ENCODE measurements around the gene PPP1R37.
A peak's percentile ranks its signal among the peaks of the same experiment; 100 is the strongest.
"Not testable (repeated sequence)": the region's sequence is repeated elsewhere in the genome, so short reads cannot be mapped to it uniquely, and the experiment has no call there.

The PPP1R37 gene

GRCh38 chr19:45095496-45096413 is 2.8 kb downstream of the PPP1R37 start:
- DNase-seq, result no peak

DNA sequence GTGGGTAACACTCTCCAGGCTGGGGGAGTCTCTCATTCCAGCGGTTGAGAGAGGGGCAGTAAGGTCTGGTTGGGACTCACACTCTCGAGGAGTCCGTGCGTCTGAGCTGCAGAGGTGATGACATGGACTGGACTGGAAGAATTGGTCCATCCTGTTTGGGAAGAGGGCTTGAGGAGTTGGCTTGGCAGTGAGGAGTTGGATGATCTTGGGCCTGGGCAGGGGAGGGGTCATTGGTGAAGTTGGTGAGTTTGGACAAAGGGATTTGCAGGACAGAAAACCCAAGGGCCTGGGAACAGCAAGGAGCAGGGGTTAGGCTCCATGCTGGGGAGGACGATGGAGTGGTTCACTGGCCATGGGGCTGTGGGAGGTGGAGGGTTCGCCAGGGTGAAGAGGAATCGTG is 3.7 kb downstream of the PPP1R37 start:
- DNase-seq, result no peak

DNA sequence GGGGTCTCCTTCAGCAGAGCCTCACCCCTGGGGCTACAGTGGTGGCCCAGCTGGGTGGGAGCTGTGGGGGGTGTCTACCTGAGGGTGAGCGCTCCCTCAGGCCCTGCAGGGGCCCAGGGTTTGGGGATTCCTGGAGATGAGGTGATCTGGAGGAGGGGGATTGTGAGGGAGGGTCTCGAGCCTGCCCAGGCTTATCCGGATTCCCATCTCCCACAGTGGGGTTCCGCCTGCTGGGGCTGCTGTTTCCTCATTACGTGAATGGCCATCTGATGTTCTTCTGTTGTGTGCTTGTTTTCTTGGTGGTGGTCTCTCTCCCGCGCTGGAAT is 4.4 kb downstream of the PPP1R37 start:
- DNase-seq, result no peak

DNA sequence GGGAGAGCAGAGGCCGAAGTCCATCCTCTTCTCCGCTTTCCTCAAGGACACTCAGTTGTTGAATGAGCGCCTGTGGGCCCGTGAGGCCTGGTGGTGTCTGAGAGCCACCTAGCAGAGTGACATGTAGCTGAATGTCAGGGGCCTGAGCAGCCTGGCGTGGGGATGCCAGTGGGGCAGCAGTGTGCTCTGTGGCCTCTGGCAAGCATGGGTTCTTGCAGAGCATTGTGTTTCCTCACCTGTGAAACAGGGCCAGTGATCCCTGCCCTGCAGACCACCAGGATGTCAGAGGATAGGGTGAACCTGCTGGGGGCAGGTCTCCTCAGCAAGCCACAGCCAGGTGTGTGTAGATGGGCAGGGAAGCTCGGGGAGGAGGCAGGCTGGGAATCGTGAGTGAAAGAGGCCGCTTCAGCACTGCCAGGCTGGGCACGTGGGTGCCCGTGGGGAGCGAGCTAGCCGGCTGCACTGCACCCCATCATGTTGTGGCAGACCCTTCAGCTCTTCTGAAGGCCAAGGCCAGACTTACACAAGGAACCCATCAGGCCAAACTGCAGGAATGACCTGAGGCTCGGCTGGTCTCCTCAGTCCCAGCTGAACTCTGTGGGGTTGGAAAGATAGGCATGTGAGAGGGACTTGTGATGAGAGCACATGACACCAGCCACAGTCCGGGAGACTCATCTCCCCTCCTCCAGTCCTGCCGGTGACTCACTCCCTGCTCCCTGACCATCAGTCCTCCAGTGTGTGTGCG is 5.0 kb downstream of the PPP1R37 start:
- DNase-seq, result no peak

GRCh38 chr19:45098521-45099466 is 5.8 kb downstream of the PPP1R37 start:
- DNase-seq, result peak; percentile 46

- no peak for DNase-seq
Measured at GRCh38 chr19:45099467-45100191, 6.7 kb downstream of the PPP1R37 start.

- DNase-seq, result no peak
Measured at GRCh38 chr19:45100201-45100600, 7.2 kb downstream of the PPP1R37 start.

- no peak for DNase-seq
Measured at GRCh38 chr19:45100846-45101252, 7.9 kb downstream of the PPP1R37 start.

DNA sequence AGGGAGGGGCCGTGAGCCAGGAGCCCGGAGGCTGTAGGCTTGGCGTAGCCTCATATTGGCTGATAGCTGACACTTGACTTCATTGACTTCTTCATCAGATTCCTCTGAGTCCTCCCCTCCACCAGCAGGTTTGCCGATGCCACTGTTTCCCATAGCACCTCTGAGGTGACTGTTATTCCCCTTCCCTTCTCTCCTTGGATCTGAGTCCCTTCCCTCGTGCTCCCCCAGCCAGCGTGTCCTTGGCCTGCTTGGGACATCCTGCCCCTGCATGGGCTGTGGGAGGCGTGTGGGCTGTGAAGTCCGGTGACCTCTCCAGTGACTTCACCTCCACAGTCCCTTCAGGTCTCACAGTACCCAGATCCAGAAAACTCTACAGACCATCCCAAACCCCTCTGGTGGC is 8.8 kb downstream of the PPP1R37 start:
- DNase-seq, result no peak

GRCh38 chr19:45102481-45102880 is 9.5 kb downstream of the PPP1R37 start:
- DNase-seq, result no peak

GRCh38 chr19:45103156-45103507 is 10.2 kb downstream of the PPP1R37 start:
- peak; percentile 76 for DNase-seq

DNA sequence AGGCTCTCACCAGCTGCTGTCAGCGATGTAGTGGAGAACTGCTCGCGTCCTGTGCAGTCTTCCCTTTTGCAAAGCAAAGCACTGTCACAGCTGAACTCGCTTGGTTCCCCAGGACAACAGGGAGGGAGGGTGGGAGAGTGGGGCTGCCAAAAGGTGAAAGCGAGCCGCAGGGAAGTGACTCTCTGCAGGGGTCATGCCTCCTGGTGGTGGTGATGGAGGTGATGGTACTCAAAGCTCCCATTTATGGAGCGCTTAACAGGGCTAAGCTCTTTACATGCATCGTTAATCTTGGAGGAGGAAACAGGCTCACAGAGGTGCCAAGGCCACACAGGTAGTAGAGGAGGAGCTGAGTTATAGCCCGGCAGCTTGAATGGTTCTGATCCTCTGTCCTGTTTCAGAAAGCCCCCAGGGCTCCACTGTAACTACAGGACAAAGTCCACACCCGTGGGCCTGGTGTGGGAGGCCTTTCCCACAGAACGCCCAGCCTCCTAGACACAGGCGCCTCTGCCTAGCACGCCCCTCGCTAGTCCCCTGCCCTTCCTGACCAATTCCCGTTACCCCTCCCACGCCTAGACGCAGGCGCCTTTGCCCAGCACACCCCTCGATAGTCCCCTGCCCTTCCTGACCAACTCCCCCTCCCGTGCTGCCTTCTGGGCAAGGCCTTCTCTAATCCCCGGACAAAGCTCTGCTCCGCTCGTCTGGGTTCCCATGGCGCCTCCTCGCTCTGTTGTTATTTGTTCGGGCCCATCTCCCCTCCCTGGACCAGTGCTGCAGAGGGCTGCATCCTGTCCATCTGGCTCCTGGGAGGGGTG is 10.7 kb downstream of the PPP1R37 start:
- no peak for DNase-seq

DNA sequence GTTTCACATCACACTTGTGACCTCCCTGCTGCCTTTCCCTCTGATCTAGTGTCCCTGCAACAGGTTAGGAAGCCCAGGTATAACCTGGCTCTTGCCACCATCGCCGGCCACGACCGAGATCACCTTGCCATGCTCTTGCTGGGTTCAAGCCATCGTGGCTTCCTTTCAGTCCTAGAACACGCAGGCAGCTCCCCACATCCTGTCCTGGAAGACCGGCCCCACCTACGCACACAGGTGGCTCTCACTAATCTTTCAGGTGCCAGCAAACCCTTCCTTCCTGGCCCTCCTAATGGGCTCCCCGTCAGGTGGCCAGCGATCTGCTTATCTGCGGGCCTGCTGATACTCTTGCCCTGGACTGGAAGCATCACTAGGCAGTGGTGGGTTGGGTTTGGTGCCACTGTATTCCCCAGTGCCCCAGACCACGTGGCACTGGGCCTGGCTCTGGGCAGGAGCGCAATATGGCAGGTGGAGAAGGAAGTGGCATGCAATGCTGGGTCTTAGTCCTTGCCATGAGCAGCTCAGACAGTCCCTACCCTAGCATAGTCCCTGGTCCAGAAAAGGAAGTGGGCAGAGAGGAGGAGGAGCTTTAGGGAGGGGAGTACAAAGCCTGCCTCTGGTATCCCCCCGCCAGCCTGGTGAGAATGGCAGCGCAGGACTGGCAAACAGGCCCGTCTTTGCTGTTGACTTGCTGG is 11.8 kb downstream of the PPP1R37 start:
- no peak for DNase-seq

- DNase-seq, result not testable (repeated sequence)
Measured at GRCh38 chr19:45106363-45106762, 13.4 kb downstream of the PPP1R37 start.

DNA sequence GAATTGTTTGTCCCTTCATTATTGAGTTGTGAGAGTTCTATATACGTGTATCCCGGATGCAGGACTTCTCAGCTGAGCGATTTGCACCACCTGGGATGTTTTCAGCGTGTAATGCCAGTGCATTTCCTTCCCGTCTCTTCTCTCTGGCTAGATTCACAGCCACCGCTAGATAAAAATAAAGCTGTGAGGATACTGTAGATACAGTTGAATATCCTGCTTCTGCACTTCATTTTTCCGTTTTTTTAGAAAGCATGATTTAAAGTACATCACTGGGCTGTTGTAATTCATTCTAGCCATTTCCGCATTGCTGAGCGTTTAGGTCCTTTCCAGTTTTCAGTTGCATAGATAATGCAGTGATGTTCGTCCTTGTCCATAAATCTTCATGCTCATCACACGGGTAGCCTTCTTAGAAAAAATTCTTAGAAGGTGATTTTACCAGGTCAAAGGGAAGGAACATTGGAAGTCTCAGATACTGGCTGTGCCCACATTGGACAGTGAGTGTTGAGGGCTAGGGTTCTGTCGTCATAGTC is 14.7 kb downstream of the PPP1R37 start:
- no peak for DNase-seq

DNA sequence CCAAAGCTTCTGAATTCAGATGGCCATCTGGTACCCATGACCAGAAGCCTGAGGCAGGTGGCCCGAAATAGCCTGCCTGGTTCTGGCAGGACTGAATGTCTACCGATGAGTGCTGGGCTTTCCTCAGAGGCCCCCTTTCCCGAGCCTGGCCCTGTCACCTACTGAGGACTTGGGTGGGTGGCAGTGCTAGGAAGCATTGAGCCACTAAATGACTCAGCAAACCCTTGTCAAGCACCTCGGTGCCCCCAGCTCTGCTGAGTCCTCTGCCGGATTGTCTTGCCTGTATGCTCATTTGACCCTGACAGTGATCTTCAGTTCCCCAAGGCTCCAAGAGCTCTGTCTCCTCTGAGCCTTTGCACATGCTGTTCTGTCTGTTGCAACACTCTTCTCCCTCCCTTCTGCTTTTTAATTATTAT is 17.9 kb downstream of the PPP1R37 start:
- no peak for DNase-seq

- no peak for DNase-seq
Measured at GRCh38 chr19:45112111-45112827, 19.3 kb downstream of the PPP1R37 start.

GRCh38 chr19:45113628-45114027 is 20.6 kb downstream of the PPP1R37 start:
- DNase-seq, result peak; percentile 49

- peak; percentile 78 for DNase-seq
Measured at GRCh38 chr19:45114116-45114515, 21.1 kb downstream of the PPP1R37 start.
